ENCODE measurements around the gene LIF.

- no peak for TF ChIP-seq RAD21 (IDR thresholded peaks at IDR 0.05; ENCODE audit: low read length)
- no peak for TF ChIP-seq SMC3 (IDR thresholded peaks at IDR 0.05; ENCODE audit: low read depth, low read length)
- TF ChIP-seq CTCF (conservative IDR thresholded peaks at IDR 0.05; ENCODE audit: low read depth, low read length) = no peak
- no peak for TF ChIP-seq POLR2A (IDR thresholded peaks at IDR 0.05; ENCODE audit: low read depth, low read length)
- TF ChIP-seq MXI1 (IDR thresholded peaks at IDR 0.05; ENCODE audit: borderline replicate concordance, low read depth, low read length) = no peak
- no peak for TF ChIP-seq ELK1 (IDR thresholded peaks at IDR 0.05; ENCODE audit: borderline replicate concordance, low read depth, low read length)
- no peak for TF ChIP-seq USF2 (IDR thresholded peaks at IDR 0.05; ENCODE audit: low read depth, low read length)
- TF ChIP-seq BHLHE40 (IDR thresholded peaks at IDR 0.05; ENCODE audit: low read depth, low read length) = no peak
- TF ChIP-seq RCOR1 (IDR thresholded peaks at IDR 0.05; ENCODE audit: insufficient replicate concordance, low read length) = no peak
- no peak for TF ChIP-seq RFX5 (IDR thresholded peaks at IDR 0.05; ENCODE audit: low read depth, low read length)
- no peak for TF ChIP-seq MAZ (IDR thresholded peaks at IDR 0.05; ENCODE audit: borderline replicate concordance, low read depth, low read length)
- TF ChIP-seq CHD1 (IDR thresholded peaks at IDR 0.05; ENCODE audit: low read depth, low read length) = no peak
- no peak for TF ChIP-seq CEBPB (IDR thresholded peaks at IDR 0.05; ENCODE audit: low read depth, low read length)
Measured at GRCh38 chr22:30279932-30280331, 33.4 kb upstream of the LIF start.
